ENCODE measurements around the gene MRPL55.

GRCh38 chr1:228083871-228084278 is 25.2 kb downstream of the MRPL55 start:
- TF ChIP-seq, protein P1, sequence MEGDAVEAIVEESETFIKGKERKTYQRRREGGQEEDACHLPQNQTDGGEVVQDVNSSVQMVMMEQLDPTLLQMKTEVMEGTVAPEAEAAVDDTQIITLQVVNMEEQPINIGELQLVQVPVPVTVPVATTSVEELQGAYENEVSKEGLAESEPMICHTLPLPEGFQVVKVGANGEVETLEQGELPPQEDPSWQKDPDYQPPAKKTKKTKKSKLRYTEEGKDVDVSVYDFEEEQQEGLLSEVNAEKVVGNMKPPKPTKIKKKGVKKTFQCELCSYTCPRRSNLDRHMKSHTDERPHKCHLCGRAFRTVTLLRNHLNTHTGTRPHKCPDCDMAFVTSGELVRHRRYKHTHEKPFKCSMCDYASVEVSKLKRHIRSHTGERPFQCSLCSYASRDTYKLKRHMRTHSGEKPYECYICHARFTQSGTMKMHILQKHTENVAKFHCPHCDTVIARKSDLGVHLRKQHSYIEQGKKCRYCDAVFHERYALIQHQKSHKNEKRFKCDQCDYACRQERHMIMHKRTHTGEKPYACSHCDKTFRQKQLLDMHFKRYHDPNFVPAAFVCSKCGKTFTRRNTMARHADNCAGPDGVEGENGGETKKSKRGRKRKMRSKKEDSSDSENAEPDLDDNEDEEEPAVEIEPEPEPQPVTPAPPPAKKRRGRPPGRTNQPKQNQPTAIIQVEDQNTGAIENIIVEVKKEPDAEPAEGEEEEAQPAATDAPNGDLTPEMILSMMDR (conservative IDR thresholded peaks at IDR 0.05 in 1 of 2, IDR thresholded peaks at IDR 0.05 in 1 of 2; ENCODE audit: extremely low read depth in 1 of 2, insufficient read depth in 1 of 2, low read depth in 1 of 2, low read length in 2 of 2), result no peak
- no peak for TF ChIP-seq EZH2 (IDR thresholded peaks at IDR 0.05; ENCODE audit: borderline replicate concordance, low read length)
